CD4-positive, alpha-beta T cell treated with Interleukin-15 for 4 hours (primary cell): ENCODE data around the gene ZNF692.
"Not testable (repeated sequence)": the region's sequence is repeated elsewhere in the genome, so short reads cannot be mapped to it uniquely, and the experiment has no call there.

ENCODE experiments used
- DNase-seq: peaks from one replicate; pipeline ENCODE4 v3.0.0-alpha.2; 2020; ENCODE audit warnings: low spot score

The ZNF692 gene

GRCh38 chr1:248807067-248807737 is 51.7 kb downstream of the ZNF692 start:
- peak; percentile 48 for DNase-seq

DNA sequence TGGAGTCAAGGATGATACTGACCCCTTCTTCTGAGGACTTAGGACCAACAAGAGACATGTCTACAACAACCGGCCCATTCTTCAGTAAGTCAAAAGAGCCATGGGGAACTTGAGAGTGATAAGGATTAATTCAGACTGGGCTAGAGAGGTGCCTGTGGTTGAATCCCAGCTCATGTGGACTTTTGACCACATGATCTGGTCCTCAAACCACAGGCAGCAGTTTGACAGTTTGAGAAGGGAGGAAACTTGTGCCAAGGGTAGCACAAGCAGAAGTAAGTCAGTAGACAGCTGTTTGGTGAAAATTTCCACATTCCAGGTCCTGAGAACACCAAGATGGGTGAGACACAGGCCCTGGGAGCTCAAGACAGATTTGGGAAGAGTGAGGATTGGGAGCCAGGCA is 53.0 kb downstream of the ZNF692 start:
- DNase-seq = no peak

DNA sequence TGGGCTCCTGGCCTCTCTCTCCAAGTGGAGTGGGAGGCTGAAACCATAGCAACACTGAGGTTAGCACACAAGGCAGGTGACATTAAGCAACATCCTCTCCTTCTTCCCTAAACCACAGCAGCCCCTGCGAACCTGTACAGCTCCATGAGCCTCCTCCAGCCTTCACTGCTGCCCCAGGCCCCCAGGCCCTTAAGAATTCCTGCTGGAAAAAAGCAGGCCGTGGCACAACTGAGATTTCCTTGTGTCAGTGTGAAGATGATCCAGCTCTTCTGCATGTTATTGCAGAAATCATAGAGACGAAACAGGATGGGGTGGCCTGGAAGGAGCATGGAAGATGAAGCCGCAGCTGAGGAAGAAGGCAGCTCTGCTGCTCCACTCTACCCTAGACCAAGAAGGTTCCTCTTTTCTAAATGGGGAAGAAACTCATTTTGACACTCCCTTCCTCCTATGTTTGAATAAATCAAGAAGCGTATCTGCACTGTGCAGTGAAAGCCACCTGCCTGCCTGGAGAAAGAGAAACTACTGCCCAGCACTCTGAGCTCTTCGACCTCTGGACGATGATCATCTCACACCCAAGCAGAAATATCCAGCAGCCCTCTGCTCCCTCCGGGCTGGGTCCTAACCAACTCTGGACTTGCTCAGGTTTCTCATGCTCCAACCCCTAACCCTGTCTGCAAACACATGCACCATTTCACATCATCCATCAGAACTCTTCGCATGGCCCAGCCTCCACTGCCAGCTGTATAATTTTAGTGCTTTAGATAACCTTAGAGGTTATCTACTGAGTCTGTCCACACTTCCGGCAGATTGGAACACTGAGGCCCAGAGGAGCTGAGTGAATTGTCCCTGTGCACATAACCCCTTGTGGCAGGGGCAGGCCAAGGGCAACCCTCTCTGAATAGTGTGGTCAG is 53.9 kb downstream of the ZNF692 start:
- DNase-seq = no peak

- not testable (repeated sequence) for DNase-seq
These were observed 55.4 kb downstream of the ZNF692 start for GRCh38 chr1:248803501-248803900.

GRCh38 chr1:248802454-248802853 is 56.4 kb downstream of the ZNF692 start:
- no peak for DNase-seq

- no peak for DNase-seq
These were observed 58.4 kb downstream of the ZNF692 start for GRCh38 chr1:248800459-248800858.
